G401.6 (cell line): ENCODE results near the gene XXYLT1.
"Not testable (repeated sequence)": the region's sequence is repeated elsewhere in the genome, so short reads cannot be mapped to it uniquely, and the experiment has no call there.

ENCODE experiments used
- FAIRE-seq: peaks from 2 replicates; lab custom pipeline; 2012; peaks lifted over from hg19 to GRCh38; lab: Jason Lieb, UNC

XXYLT1 gene

GRCh38 chr3:195041871-195042742 lies 228.9 kb downstream of the XXYLT1 start:
- no peak for FAIRE-seq

- FAIRE-seq, result no peak
These were observed 230.0 kb downstream of the XXYLT1 start for GRCh38 chr3:195040773-195041520.

GRCh38 chr3:195040094-195040493 lies 230.9 kb downstream of the XXYLT1 start:
- no peak for FAIRE-seq

GRCh38 chr3:195039180-195039843 lies 231.6 kb downstream of the XXYLT1 start:
- FAIRE-seq, result no peak

GRCh38 chr3:195038161-195038560 lies 232.8 kb downstream of the XXYLT1 start:
- FAIRE-seq, result no peak

- not testable (repeated sequence) for FAIRE-seq
These were observed 233.4 kb downstream of the XXYLT1 start for GRCh38 chr3:195037586-195037985.

GRCh38 chr3:195036974-195037373 lies 234.0 kb downstream of the XXYLT1 start:
- FAIRE-seq, result no peak

GRCh38 chr3:195036574-195036973 lies 234.4 kb downstream of the XXYLT1 start:
- FAIRE-seq, result no peak

- FAIRE-seq, result no peak
These were observed 234.8 kb downstream of the XXYLT1 start for GRCh38 chr3:195036203-195036505.

GRCh38 chr3:195035345-195036202 lies 235.4 kb downstream of the XXYLT1 start:
- no peak for FAIRE-seq

GRCh38 chr3:195034541-195034940 lies 236.4 kb downstream of the XXYLT1 start:
- FAIRE-seq, result no peak

- no peak for FAIRE-seq
These were observed 236.9 kb downstream of the XXYLT1 start for GRCh38 chr3:195034101-195034500.

GRCh38 chr3:195033531-195034091 lies 237.3 kb downstream of the XXYLT1 start:
- FAIRE-seq, result no peak

GRCh38 chr3:195032955-195033354 lies 238.0 kb downstream of the XXYLT1 start:
- FAIRE-seq, result no peak

- no peak for FAIRE-seq
These were observed 238.7 kb downstream of the XXYLT1 start for GRCh38 chr3:195032106-195032759.

- no peak for FAIRE-seq
These were observed 239.4 kb downstream of the XXYLT1 start for GRCh38 chr3:195031574-195032003.

- no peak for FAIRE-seq
These were observed 240.1 kb downstream of the XXYLT1 start for GRCh38 chr3:195030791-195031321.

- no peak for FAIRE-seq
These were observed 241.9 kb downstream of the XXYLT1 start for GRCh38 chr3:195028877-195029606.

GRCh38 chr3:195025884-195026200 lies 245.1 kb downstream of the XXYLT1 start:
- FAIRE-seq, result no peak
